Osteoblast (primary cell): Measurements from ENCODE around the gene EFNA1. TPM values are rescaled to one million over a fixed set of nuclear protein-coding genes. Genes with fewer than 3 reads are reported as not detected.
"Not testable (repeated sequence)": the region's sequence is repeated elsewhere in the genome, so short reads cannot be mapped to it uniquely, and the experiment has no call there.

Experiments
- DNase-seq: peaks from one replicate; pipeline ENCODE4 v3.0.0; 2011; ENCODE audit warnings: low spot score, mixed read lengths; ENCODE audit not compliant: insufficient read length; ENCODE audit errors: missing footprints
- H2AFZ ChIP-seq: 2 replicates; pipeline ENCODE4 v1.6.0; 2011; ENCODE audit warnings: mild to moderate bottlenecking, low read length
- H3K27ac ChIP-seq: 2 replicates; pipeline ENCODE4 v1.5.1; 2011; ENCODE audit warnings: mild to moderate bottlenecking, low read depth, low read length, moderate library complexity
- H3K27me3 ChIP-seq: 2 replicates; pipeline ENCODE4 v1.6.0; 2012; ENCODE audit warnings: mild to moderate bottlenecking, control low read depth, inconsistent platforms, low read length, moderate library complexity; ENCODE audit not compliant: insufficient read depth
- H3K36me3 ChIP-seq: 2 replicates; pipeline ENCODE4 v1.5.1; 2011; ENCODE audit warnings: mild to moderate bottlenecking, low read length, control low read depth, moderate library complexity; ENCODE audit not compliant: insufficient read depth
- H3K4me1 ChIP-seq: 2 replicates; pipeline ENCODE4 v1.5.1; 2011; ENCODE audit warnings: mild to moderate bottlenecking, low read length, control low read depth, moderate library complexity; ENCODE audit not compliant: insufficient read depth
- H3K4me2 ChIP-seq: 2 replicates; pipeline ENCODE4 v1.6.0; 2011; ENCODE audit warnings: mild to moderate bottlenecking, low read length; ENCODE audit not compliant: insufficient read depth
- H3K4me3 ChIP-seq: fragments of 200-600 bp; sonication (generic); 3 replicates; pipeline ENCODE4 v1.5.1; 2012; ENCODE audit warnings: mild to moderate bottlenecking, low read length, inconsistent platforms; ENCODE audit not compliant: insufficient read depth
- H3K79me2 ChIP-seq: 2 replicates; pipeline ENCODE4 v1.6.0; 2012; ENCODE audit warnings: mild to moderate bottlenecking, low read length, control low read depth, inconsistent platforms; ENCODE audit not compliant: insufficient read depth
- H3K9me3 ChIP-seq: 2 replicates; pipeline ENCODE4 v1.5.1; 2011; ENCODE audit warnings: low read depth, low read length, control low read depth
- H4K20me1 ChIP-seq: 2 replicates; pipeline ENCODE4 v1.6.0; 2012; ENCODE audit warnings: mild to moderate bottlenecking, low read length, control low read depth; ENCODE audit not compliant: insufficient read depth
- CTCF ChIP-seq: IDR thresholded peaks from 2 replicates; pipeline ENCODE4 v1.5.1; 2011; ENCODE audit warnings: mild to moderate bottlenecking, low read depth, low read length, moderate library complexity; ENCODE audit errors: extremely low read depth
- total RNA-seq: library from RNA; depleted of rRNA; stranded (reverse); fragments of >200 nt; gene quantifications from 2 replicates; pipeline ENCODE4 v1.2.3, GENCODE V29; 2012

Gene EFNA1
- total RNA-seq, 1 donor, result 0.36 TPM

- Histone ChIP-seq H3K4me1 (no peaks in the 10 kb centered on the region), H3K79me2 (no peaks in the 10 kb centered on the region), H4K20me1 (no peaks in the 10 kb centered on the region), H3K4me3 (no peak overlapping the region), H3K27me3 (peaks cover 15% of the 10 kb centered on the region), H3K4me2 (no peak overlapping the region), H3K36me3 (no peaks in the 10 kb centered on the region), H2AFZ (no peak overlapping the region), H3K27ac (no peak overlapping the region), H3K9me3 (no peaks in the 10 kb centered on the region)
- DNase-seq, result no peak
- no peak for TF ChIP-seq CTCF
Observed at GRCh38 chr1:155116113-155116764, 11.4 kb upstream of the EFNA1 start.

- H3K27me3 ChIP-seq, result peaks cover 15% of the 10 kb centered on the region
- no peak overlapping the region for H2AFZ ChIP-seq
- no peaks in the 10 kb centered on the region for H4K20me1 ChIP-seq
- no peak overlapping the region for H3K4me2 ChIP-seq
- H3K36me3 ChIP-seq, result no peaks in the 10 kb centered on the region
- H3K27ac ChIP-seq, result no peak overlapping the region
- no peaks in the 10 kb centered on the region for H3K4me1 ChIP-seq
- H3K79me2 ChIP-seq, result no peaks in the 10 kb centered on the region
- no peak for TF ChIP-seq CTCF
- H3K4me3 ChIP-seq, result no peak overlapping the region
- no peak for DNase-seq
- H3K9me3 ChIP-seq, result no peaks in the 10 kb centered on the region
Observed at GRCh38 chr1:155117610-155118009, 10.1 kb upstream of the EFNA1 start.

GRCh38 chr1:155118090-155118489, 9.6 kb upstream of the EFNA1 start:
- H3K79me2 ChIP-seq, DNase-seq, H3K9me3 ChIP-seq, H3K27ac ChIP-seq, H3K4me2 ChIP-seq, H2AFZ ChIP-seq, H3K4me3 ChIP-seq, H3K36me3 ChIP-seq, H3K4me1 ChIP-seq, H4K20me1 ChIP-seq: not testable (repeated sequence)
- peaks cover 16% of the 10 kb centered on the region for H3K27me3 ChIP-seq

GRCh38 chr1:155120253-155120652, 7.4 kb upstream of the EFNA1 start:
- Histone ChIP-seq H3K27me3 (peaks cover 28% of the 10 kb centered on the region), H2AFZ (no peak overlapping the region), H3K36me3 (no peaks in the 10 kb centered on the region), H3K79me2 (no peaks in the 10 kb centered on the region), H3K9me3 (no peaks in the 10 kb centered on the region), H3K4me2 (no peak overlapping the region), H3K27ac (no peak overlapping the region), H4K20me1 (no peaks in the 10 kb centered on the region), H3K4me1 (no peaks in the 10 kb centered on the region), H3K4me3 (no peak overlapping the region)
- no peak for DNase-seq
- no peak for TF ChIP-seq CTCF
